Measurements from ENCODE around the gene ZBTB12. TPM values are rescaled to one million over a fixed set of nuclear protein-coding genes. Genes with fewer than 3 reads are reported as not detected.

The ZBTB12 gene
- total RNA-seq, 2 donors from 2014 or later, result 25.4 to 29.9 TPM

DNA sequence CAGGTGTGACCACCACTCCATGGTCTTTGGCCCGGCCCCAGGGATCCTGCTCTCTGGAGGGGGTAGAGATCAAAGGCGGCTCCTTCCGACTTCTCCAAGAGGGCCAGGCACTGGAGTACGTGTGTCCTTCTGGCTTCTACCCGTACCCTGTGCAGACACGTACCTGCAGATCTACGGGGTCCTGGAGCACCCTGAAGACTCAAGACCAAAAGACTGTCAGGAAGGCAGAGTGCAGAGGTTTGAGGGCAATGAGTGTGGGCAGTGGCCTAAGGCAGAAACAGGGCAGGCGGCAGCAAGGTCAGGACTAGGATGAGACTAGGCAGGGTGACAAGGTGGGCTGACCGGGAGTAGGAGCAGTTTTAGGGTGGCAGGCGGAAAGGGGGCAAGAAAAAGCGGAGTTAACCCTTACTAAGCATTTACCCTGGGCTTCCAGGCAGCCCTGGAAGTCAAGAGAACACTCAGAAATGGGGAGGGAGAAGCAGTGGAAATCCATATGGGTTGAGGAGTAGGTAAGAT is 44.5 kb upstream of the ZBTB12 start:
- H3K36me3 Mint-ChIP-seq (ENCODE audit: low read depth), result peaks cover 8% of the 10 kb centered on the region
- H3K4me1 ChIP-seq (ENCODE audit: control insufficient read depth, insufficient read depth, low read length), result no peaks in the 10 kb centered on the region
- WGBS, 2 experiments (ENCODE audit: insufficient coverage in 1 of 2, insufficient read length in 1 of 2), result 84 to 95% methylated on average over 7 to 11 of the region's 11 CpGs
- no peaks in the 10 kb centered on the region for H3K4me1 Mint-ChIP-seq
- DNase-seq, result peak; percentile 38
- no peaks in the 10 kb centered on the region for H3K9me3 ChIP-seq (ENCODE audit: control insufficient read depth, low read length)
- peaks cover 42% of the 10 kb centered on the region for H3K27me3 ChIP-seq (ENCODE audit: control insufficient read depth, insufficient read depth, low read length, poor library complexity, severe bottlenecking)
- H3K4me3 ChIP-seq (ENCODE audit: low read length), result no peak overlapping the region
- no peak overlapping the region for H3K4me3 Mint-ChIP-seq
- TF ChIP-seq, protein P1, sequence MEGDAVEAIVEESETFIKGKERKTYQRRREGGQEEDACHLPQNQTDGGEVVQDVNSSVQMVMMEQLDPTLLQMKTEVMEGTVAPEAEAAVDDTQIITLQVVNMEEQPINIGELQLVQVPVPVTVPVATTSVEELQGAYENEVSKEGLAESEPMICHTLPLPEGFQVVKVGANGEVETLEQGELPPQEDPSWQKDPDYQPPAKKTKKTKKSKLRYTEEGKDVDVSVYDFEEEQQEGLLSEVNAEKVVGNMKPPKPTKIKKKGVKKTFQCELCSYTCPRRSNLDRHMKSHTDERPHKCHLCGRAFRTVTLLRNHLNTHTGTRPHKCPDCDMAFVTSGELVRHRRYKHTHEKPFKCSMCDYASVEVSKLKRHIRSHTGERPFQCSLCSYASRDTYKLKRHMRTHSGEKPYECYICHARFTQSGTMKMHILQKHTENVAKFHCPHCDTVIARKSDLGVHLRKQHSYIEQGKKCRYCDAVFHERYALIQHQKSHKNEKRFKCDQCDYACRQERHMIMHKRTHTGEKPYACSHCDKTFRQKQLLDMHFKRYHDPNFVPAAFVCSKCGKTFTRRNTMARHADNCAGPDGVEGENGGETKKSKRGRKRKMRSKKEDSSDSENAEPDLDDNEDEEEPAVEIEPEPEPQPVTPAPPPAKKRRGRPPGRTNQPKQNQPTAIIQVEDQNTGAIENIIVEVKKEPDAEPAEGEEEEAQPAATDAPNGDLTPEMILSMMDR (conservative IDR thresholded peaks at IDR 0.05), result no peak
- no peaks in the 10 kb centered on the region for H3K9me3 Mint-ChIP-seq
- H3K9ac ChIP-seq (ENCODE audit: extremely low read depth, low read length, poor library complexity, severe bottlenecking), result no peak overlapping the region
- peaks cover 67% of the 10 kb centered on the region for H3K27me3 Mint-ChIP-seq (ENCODE audit: insufficient read depth)
- peaks cover 12% of the 10 kb centered on the region for H3K36me3 ChIP-seq (ENCODE audit: control insufficient read depth, insufficient read depth, low read length)
- no peak overlapping the region for H3K27ac Mint-ChIP-seq
- no peak overlapping the region for H3K27ac ChIP-seq (ENCODE audit: low read depth, low read length)

DNA sequence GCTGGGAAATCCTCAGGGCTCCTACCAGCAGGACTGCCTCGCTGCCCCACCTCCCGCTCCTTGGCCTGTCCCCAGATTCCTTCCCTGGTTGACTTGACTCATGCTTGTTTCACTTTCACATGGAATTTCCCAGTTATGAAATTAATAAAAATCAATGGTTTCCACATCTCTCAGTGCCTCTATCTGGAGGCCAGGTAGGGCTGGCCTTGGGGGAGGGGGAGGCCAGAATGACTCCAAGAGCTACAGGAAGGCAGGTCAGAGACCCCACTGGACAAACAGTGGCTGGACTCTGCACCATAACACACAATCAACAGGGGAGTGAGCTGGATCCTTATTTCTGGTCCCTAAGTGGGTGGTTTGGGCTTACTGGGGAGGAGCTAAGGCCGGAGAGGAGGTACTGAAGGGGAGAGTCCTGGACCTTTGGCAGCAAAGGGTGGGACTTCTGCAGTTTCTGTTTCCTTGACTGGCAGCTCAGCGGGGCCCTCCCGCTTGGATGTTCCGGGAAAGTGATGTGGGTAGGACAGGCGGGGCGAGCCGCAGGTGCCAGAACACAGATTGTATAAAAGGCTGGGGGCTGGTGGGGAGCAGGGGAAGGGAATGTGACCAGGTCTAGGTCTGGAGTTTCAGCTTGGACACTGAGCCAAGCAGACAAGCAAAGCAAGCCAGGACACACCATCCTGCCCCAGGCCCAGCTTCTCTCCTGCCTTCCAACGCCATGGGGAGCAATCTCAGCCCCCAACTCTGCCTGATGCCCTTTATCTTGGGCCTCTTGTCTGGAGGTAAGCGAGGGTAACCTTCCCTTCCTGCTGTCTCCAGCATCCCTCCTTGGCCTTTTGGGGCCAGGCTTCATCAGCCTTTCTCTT is 43.9 kb upstream of the ZBTB12 start, which contains the start of gene CFB:
Gene CFB (plus strand): TSS at position 589 of the 863 bp plus-strand sequence. CDS start 127 bp downstream, at position 716.
- no peaks in the 10 kb centered on the region for H3K4me1 Mint-ChIP-seq
- H3K9me3 Mint-ChIP-seq, result no peaks in the 10 kb centered on the region
- H3K27me3 Mint-ChIP-seq (ENCODE audit: insufficient read depth), result peaks cover 68% of the 10 kb centered on the region
- Histone ChIP-seq H3K4me3 (ENCODE audit: low read length) (no peak within 1 kb of the TSS), H3K9ac (ENCODE audit: extremely low read depth, low read length, poor library complexity, severe bottlenecking) (no peak within 1 kb of the TSS), H3K27ac (ENCODE audit: low read depth, low read length) (no peak within 1 kb of the TSS), H3K9me3 (ENCODE audit: control insufficient read depth, low read length) (no peaks in the 10 kb centered on the region), H3K27me3 (ENCODE audit: control insufficient read depth, insufficient read depth, low read length, poor library complexity, severe bottlenecking) (peaks cover 42% of the 10 kb centered on the region), H3K4me1 (ENCODE audit: control insufficient read depth, insufficient read depth, low read length) (no peaks in the 10 kb centered on the region), H3K36me3 (ENCODE audit: control insufficient read depth, insufficient read depth, low read length) (peaks cover 5% of the 10 kb centered on the region)
- DNase-seq, result peak; percentile 63
- TF ChIP-seq, protein P1 (conservative IDR thresholded peaks at IDR 0.05), result no peak
- peaks cover under 1% of the 10 kb centered on the region for H3K36me3 Mint-ChIP-seq (ENCODE audit: low read depth)
- no peak within 1 kb of the TSS for H3K27ac Mint-ChIP-seq
- WGBS, 2 experiments (ENCODE audit: insufficient coverage in 1 of 2, insufficient read length in 1 of 2), result 74 to 75% methylated on average over 4 to 11 of the region's 11 CpGs
- H3K4me3 Mint-ChIP-seq, result no peak within 1 kb of the TSS

DNA sequence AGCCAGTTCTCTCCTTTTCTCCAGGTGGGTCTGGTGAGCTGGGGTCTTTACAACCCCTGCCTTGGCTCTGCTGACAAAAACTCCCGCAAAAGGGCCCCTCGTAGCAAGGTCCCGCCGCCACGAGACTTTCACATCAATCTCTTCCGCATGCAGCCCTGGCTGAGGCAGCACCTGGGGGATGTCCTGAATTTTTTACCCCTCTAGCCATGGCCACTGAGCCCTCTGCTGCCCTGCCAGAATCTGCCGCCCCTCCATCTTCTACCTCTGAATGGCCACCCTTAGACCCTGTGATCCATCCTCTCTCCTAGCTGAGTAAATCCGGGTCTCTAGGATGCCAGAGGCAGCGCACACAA is 43.2 kb upstream of the ZBTB12 start:
- peaks cover 42% of the 10 kb centered on the region for H3K27me3 ChIP-seq (ENCODE audit: control insufficient read depth, insufficient read depth, low read length, poor library complexity, severe bottlenecking)
- no peaks in the 10 kb centered on the region for H3K4me1 ChIP-seq (ENCODE audit: control insufficient read depth, insufficient read depth, low read length)
- Mint-ChIP-seq H3K27ac (no peak overlapping the region), H3K36me3 (ENCODE audit: low read depth) (no peaks in the 10 kb centered on the region), H3K9me3 (no peaks in the 10 kb centered on the region), H3K4me1 (peaks cover 2% of the 10 kb centered on the region), H3K27me3 (ENCODE audit: insufficient read depth) (peaks cover 68% of the 10 kb centered on the region), H3K4me3 (no peak overlapping the region)
- DNase-seq, result no peak
- 90 to 91% methylated on average over 4 to 9 of the region's 9 CpGs for WGBS, 2 experiments (ENCODE audit: insufficient coverage in 1 of 2, insufficient read length in 1 of 2)
- no peak overlapping the region for H3K27ac ChIP-seq (ENCODE audit: low read depth, low read length)
- no peaks in the 10 kb centered on the region for H3K9me3 ChIP-seq (ENCODE audit: control insufficient read depth, low read length)
- no peak overlapping the region for H3K4me3 ChIP-seq (ENCODE audit: low read length)
- no peak overlapping the region for H3K9ac ChIP-seq (ENCODE audit: extremely low read depth, low read length, poor library complexity, severe bottlenecking)
- no peaks in the 10 kb centered on the region for H3K36me3 ChIP-seq (ENCODE audit: control insufficient read depth, insufficient read depth, low read length)
- TF ChIP-seq, protein P1 (conservative IDR thresholded peaks at IDR 0.05), result no peak
